RWPE1 (cell line): ENCODE measurements around the gene RAB3IP.
A peak's percentile ranks its signal among the peaks of the same experiment; 100 is the strongest.

ENCODE experiments used
- CTCF ChIA-PET: fragments of 350-600 bp; sonication (Branson Sonifier 250); formaldehyde crosslinking; extraction: SDS; loops from one replicate; lab custom pipeline; 2021; lab: Yijun Ruan, JAX
- POLR2A ChIA-PET: fragments of 400-600 bp; formaldehyde crosslinking; extraction: SDS; loops from one replicate; lab custom pipeline; 2020; ENCODE audit warnings: antibody characterized with exemption; ENCODE audit not compliant: low non-redundant PET; lab: Yijun Ruan, JAX
- DNase-seq: peaks from one replicate; pipeline ENCODE4 v3.0.0; 2012; ENCODE audit warnings: low spot score
- H3K27ac ChIP-seq: fragments of 450-650 bp; 2 replicates; pipeline ENCODE4 v1.5.1; 2017
- CTCF ChIP-seq: fragments of 450-650 bp; conservative IDR thresholded peaks from 2 replicates; pipeline ENCODE4 v1.5.1; 2017; ENCODE audit warnings: low read depth, mild to moderate bottlenecking

The RAB3IP gene

GRCh38 chr12:69738351-69739286, at the start of gene RAB3IP:
Gene RAB3IP, plus strand, starts transcription at chr12:69738860. Its CDS starts 16,549 bp downstream, at chr12:69755409.
- ChIA-PET CTCF (interaction anchor here (0.5 to 0.7 kb wide), 5 partner anchors 12 to 558 kb away, joined by 3 to 5 read pairs (median 3); no protein-coding TSS in a partner anchor), POLR2A (no interaction called here)
- peak; percentile 70 for TF ChIP-seq CTCF
- peak; percentile 97 for DNase-seq
- peak within 1 kb of the TSS; percentile 80 for H3K27ac ChIP-seq

GRCh38 chr12:69689638-69690037, 49.0 kb upstream of the RAB3IP start:
- peak overlapping the region; percentile 80 for H3K27ac ChIP-seq
- ChIA-PET POLR2A (no interaction called here), CTCF (no interaction called here)
- no peak for DNase-seq
- TF ChIP-seq CTCF, result no peak

GRCh38 chr12:69694123-69694522, 44.5 kb upstream of the RAB3IP start:
- CTCF ChIA-PET, result no interaction called here
- TF ChIP-seq CTCF, result no peak
- POLR2A ChIA-PET, result no interaction called here
- DNase-seq, result no peak
- H3K27ac ChIP-seq, result no peak overlapping the region

GRCh38 chr12:69698054-69698453, 40.6 kb upstream of the RAB3IP start:
- DNase-seq, result no peak
- POLR2A ChIA-PET, result no interaction called here
- H3K27ac ChIP-seq, result no peak overlapping the region
- no peak for TF ChIP-seq CTCF
- CTCF ChIA-PET, result no interaction called here

GRCh38 chr12:69698769-69699540, 39.7 kb upstream of the RAB3IP start, which contains the start of gene BEST3:
Gene BEST3, minus strand, starts transcription at chr12:69699303. Its CDS starts 1,505 bp downstream, at chr12:69697798.
- CTCF ChIA-PET, result no interaction called here
- POLR2A ChIA-PET, result no interaction called here
- no peak within 1 kb of the TSS for H3K27ac ChIP-seq
- no peak for TF ChIP-seq CTCF
- DNase-seq, result no peak

GRCh38 chr12:69701826-69702225, 36.8 kb upstream of the RAB3IP start:
- DNase-seq, result no peak
- TF ChIP-seq CTCF, result no peak
- CTCF ChIA-PET, result no interaction called here
- no peak overlapping the region for H3K27ac ChIP-seq
- POLR2A ChIA-PET, result no interaction called here
